HG02840 (cell line): ENCODE data around the gene MTA2.
A peak's percentile ranks its signal among the peaks of the same experiment; 100 is the strongest.
"Not testable (repeated sequence)": the region's sequence is repeated elsewhere in the genome, so short reads cannot be mapped to it uniquely, and the experiment has no call there.

Experiments
- ATAC-seq: cut with Tn5 transposase; IDR thresholded peaks from one replicate; pipeline ENCODE4 v1.9.1; 2021; ENCODE audit warnings: mild to moderate bottlenecking, moderate library complexity, moderate number of reproducible peaks; ENCODE audit not compliant: unreplicated experiment, low FRiP score

Gene MTA2

DNA sequence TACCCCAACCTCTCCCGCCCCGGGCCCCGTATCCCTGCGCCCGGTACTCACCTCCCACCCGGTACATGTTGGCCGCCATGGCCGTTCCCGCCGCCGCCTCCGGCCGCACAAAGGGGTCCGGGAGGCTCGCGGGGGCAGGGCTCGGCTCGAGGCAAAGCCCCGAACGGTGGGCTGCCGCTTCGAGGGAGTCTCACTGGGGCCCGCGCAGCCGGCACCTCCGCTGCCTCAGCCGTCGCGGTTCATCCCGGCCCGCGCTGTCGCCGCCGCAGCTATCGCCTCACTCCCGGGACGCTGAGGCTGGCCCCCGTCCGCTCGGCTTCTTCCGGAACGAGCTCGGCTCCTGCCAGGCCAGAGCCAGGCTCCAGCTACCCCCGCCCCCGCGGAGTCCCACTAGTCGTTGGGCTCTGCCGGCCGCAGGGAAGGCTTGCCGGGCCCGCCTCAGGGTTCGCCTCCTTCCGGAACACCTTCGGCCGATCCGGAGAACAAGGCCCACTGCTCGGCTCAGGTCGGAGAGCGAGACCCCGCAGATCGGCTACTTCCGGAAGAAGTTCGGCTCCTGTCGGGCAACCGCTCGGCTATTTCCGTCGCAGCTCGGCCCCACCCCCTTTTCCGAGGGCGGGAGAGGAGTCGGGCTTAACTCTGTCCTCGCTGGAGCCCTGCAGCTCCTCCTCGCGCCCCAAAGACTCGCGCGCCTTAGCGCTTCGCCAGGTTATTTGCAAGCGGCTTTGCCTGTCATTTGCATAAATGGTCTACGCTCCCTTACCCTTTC is at the start of gene MTA2:
Gene MTA2 (minus strand): TSS at position 494 of the 769 bp plus-strand sequence. CDS start 415 bp downstream, at position 79.
- peak; percentile 68 for ATAC-seq

DNA sequence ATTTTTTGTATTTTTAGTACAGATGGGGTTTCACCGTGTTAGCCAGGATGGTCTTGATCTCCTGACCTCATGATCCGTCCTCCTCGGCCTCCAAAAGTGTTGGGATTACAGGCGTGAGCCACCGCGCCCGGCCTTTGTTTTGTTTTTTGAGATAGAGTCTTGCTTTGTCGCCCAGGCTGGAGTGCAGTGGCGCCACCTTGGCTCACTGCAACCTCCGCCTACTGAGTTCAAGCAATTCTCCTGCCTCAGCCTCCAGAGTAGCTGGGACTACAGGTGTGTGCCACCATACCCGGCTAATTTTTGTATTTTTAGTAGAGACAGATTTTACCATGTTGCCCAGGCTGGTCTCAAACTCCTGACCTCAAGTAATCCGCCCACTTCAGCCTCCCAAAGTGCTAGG is 48.6 kb upstream of the MTA2 start:
- ATAC-seq, result not testable (repeated sequence)

DNA sequence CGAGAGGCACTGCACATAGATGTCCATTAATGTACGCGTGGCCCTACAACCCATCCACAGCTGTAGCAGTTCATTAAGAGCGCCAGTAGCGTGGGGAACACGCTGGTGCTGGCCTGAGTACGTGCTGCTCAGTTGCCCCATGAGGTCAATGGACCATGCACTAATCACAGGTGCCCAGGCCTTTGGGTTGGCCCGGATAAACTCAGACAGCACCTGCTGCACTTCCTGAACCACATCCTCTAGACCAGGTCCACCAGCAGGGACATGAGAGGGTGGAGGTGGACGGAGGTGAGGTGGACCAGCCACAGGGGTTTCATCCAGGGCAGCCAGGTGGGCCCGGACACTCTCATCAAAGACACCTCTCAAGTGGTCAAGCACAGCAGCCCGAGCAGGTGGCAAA is 47.8 kb upstream of the MTA2 start:
- ATAC-seq, result no peak

DNA sequence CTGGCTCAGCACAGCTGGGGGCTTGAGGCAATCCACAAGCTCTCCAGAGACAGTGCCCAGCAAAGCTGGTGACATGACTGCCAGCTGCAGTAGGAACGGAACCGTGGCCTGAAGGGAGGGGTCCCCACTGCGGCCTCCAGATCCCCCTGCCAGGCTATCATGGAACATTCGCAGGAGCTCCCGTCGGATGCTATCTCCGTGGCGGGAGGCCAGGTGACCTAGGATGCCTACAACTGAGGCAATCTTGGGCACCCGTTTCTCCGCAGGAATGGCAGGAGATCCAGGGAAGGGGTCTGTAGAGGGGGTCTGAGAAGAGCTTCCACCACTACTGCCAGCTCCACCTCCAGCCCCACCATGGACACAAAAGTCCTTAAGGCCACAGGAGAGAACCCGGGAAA is 47.3 kb upstream of the MTA2 start:
- ATAC-seq, result no peak

DNA sequence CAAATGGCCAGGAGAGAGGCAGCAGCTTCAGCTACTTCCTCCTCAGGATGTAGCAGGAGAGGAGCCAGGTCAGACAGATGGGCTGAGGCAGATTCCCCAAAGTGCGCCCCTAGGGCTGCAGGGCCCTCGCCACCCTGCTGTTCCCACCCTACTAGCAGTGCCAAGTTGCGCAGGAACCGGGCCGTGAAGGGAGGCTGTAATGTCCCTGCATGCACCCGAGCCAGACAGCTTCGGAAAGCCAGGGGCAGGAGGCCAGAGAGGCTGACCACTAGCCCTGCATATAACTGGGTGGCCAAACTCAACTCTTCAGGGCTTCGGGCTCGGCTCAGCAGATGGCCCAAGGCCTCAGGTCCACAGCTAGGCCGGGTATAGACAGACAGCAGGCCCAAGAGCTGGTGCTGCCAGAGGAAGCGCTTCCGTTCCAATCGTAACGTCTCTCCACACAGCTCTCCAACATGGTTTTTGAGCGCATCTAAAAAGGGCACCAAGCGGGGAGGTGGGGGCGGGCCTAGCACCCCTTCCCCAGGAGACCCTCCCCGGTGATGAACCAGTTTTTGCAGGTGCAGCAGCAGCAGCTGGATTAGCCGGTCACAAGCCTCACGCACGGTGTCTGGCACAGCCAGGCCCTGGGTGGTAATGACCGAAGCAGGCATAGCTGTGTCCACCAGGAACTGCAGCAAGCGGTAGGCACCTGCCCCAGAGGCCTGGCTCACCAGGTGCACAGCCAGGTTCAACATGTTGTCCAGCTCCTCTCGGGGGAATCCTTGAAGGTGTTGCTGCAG is 46.7 kb upstream of the MTA2 start:
- no peak for ATAC-seq

DNA sequence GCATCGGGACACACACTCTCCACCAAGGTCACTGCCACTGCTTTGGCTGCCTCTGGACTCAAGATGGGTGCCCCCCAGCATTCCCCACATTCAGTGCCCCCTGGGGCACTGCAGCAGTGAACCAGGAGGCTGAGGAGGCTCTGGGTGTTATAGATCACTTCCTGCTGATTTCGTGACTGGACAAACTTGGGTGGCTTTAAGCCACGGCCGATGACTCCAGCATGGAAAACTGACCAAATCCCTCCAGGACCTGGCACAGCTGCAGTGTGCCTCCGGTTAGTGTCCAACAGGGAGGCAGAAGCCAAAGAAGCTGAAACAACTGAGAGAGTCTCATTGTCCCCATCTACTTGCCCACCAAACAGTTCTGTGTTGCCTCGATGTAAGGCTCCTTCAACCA is 45.9 kb upstream of the MTA2 start:
- ATAC-seq, result no peak

DNA sequence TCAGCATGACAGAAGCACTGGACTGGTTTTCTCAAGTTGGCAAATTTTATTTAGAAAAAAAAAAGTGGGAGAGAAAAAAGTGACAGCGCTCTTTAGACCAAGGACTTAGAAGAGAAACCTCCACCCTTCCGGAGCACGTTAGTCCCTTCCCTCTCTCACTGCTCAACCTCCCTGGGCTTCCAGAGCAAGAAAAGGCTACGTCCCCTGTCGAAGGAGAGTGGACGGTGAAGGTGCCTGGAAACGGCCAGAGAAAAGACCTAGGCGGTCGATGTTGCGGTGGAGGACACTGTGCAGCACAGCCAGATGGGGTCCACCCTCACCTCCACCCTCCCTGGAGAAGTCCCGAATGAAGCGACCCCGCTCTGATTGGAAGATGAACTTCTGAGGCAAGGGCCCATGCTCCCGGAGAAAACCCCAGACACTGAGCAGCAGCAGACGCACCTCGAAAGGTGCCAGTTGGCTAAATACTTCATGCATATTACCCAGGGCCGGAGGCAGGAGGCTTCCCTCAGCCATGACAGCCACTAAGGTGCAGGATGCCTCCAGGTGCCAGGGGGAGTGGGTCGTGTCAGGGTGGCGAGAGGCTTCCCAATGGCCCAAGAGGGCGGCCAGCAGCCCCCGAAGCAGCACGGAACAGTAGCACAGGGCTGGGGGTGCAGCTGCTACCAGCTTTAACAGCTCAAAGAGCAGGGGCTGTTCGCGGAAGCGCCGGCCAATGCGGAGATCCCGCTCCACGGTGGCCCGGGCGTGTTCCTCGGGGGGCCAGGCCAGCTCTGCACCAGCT is 45.4 kb upstream of the MTA2 start:
- ATAC-seq, result no peak

DNA sequence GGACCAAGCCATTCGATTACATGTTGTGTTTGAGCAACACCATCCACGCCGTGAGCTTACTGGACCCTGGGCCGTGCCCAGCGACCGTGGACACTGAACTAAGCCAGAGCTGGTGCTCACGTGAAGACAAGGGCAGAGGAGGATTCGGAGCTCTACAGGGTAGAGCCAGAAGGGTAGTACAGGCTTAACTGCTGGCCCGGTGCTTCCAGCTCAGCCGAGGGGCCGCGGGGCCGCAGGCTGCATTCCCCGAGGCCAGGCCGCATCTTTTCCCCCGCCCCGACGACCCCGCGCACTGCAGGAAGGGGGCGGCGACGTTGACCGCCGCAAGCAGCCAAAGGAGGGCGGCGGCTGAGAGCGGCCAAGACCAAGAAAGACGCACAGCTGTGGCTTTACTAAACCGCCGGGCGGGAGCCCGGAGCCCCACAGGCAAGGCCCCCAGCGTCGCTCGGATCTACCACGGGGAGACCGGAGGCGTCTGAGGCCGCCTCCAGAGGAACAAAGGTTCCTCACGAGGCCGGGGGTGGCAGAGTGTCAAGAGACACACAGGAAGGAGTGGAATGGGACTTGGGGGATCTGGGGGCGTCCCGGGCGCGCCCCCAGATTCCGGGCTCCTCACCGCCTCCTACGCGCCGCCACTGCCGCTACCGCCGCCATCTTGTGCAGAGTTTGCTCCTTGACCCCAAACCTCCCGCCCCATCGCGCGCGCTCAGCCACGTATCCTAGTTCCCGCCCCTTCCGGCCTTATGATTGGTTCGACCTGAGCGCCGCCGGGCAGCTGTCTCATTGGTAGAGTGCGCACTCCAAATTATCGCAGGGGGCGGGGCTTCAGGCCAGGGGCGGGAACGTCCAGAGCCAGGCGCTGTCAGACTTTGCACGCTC is 44.5 kb upstream of the MTA2 start, which contains the start of gene GANAB:
Gene GANAB (minus strand): TSS at position 668 of the 879 bp plus-strand sequence. CDS start 14 bp downstream, at position 654.
- peak; percentile 87 for ATAC-seq

DNA sequence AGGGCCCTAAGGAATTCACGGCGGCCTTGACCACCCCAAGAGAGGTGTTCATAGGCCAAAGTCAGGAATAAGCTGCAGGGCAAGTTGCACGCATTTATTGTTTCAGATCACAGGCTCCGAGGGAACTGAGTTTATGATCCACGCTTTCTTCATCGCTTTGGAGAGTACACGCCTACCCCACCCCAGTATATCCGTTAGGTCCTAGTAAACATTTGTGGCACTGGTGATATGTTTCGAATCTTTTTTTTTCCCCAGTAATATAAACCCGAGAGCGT is 43.9 kb upstream of the MTA2 start:
- ATAC-seq, result no peak

DNA sequence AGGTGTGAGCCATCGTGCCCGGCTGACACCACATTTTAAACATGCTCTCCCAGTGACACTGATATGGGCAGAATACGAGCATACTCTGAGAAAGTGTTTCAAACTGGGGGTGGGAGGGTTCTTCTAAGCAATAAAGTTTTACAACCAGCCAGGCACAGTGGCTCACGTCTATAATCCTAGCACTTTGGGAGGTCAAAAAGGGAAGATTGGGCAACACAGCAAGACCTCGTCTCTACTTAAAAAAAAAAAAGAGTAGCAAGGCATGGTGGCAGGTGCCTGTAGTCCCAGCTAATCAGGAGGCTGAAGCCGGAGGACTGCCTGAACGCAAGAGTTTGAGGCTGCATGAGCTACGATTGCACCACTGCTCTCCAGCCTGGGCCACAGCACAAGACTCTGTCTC is 42.6 kb upstream of the MTA2 start:
- no peak for ATAC-seq

DNA sequence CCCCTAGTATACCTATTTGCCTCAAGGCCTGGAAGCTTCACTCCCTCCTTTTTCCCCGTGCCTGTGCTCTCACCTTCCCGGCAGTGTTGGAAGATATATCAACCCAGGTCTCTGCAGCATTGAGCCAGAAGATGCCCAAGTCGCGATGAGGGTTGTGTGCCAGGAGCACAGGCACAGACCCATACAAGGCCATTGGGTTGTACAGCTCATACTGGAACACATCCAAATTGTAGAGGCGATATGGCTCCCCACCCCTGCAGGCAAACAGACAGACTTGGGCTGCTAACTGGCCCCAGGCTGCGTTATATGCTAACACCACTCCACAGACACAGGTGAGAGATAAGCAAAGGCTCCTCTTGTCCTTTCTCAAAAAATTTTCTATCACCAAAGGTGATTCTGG is 30.8 kb upstream of the MTA2 start:
- no peak for ATAC-seq

DNA sequence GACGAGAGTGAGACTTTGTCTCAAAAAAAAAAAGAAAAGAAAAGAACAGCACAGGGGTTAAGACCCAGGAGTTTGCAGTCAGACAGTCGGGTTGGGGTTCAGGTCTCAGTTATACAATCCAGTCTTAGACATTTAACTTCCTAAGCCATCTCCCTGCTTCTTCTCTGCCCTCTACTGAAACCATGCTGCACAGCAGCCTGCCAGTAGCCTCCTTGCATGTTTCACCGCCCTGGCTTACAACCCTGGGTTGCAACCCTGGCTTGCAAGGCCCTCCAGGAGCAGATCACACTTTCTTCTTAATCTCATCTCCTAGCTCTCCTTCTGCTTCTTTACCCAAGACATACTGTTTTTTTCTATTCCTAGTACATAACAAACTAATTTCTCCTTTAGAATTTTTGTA is 26.0 kb upstream of the MTA2 start:
- no peak for ATAC-seq

DNA sequence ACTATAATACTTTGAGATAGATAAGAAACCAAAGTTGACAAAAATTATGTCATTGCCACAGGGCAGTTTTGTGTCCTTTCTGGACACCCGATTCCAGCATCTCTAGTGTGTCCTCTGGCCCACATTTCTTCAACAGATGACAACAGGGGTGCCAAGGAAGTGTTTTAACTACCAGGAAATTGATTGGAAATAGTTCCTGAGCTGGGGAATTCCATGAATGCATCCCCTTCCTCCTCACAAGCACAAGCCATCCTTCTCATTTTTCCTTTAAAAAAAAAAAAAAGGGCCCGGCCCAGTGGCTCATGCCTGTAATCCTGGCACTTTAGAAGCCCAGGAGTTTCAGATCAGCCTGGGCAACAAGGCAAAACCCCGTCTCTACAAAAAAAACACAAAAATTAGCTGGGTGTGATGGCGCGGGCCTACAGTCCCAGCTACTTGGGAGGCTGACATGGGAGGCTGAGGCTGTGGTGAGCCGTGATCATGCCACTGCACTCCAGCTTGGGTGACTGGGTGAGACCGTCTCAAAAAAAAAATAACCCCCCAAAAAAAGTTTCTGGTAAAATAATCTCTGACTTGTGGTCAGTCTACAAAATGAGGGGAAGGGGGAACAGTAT is 20.9 kb upstream of the MTA2 start:
- no peak for ATAC-seq

DNA sequence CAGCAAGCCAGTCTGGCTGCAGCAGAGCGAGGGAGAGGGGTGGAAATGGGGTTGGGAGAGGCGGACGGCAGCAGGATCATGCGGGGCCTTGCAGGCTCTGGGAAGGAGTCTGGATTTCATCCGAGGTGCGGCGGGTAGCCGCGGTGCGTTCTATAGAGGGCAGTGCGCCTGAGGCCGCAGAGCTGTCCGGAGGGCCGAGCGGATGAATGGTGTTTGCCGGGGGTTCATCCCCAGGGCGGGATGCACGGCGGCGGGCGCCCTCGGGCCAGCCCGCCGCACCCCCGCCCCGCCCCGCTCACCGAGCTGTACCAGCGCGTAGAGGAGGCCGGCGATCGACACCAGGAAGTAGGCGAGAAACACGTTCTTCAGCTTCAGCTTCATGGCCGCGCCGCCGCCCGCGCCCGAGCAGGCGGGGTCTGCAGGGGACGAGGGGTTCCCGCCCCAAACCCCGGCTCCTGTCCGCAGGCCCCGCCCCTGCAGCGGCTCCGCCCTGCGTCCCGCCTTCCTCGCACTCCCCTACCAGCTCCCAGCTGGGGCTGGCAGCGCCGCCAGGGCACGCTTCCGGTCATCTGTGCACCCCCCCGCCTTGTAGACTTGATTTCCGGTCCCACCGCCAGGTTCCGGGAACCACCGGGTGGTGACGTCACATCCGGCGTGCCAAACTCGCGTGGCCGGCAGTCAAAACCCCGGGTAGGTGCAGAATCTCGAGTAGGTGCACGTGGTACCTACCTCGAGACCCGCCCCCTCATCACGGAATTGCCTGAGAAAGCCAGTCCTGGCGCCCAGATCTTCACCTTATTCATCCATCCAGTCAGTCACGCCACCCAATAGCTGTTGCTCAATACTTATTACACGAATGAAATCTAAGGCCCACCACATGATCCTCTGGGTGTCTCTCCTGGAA is 20.2 kb upstream of the MTA2 start, which contains the start of gene B3GAT3:
Gene B3GAT3 (minus strand): TSS at position 420 of the 904 bp plus-strand sequence. CDS start 39 bp downstream, at position 381.
- peak; percentile 89 for ATAC-seq

DNA sequence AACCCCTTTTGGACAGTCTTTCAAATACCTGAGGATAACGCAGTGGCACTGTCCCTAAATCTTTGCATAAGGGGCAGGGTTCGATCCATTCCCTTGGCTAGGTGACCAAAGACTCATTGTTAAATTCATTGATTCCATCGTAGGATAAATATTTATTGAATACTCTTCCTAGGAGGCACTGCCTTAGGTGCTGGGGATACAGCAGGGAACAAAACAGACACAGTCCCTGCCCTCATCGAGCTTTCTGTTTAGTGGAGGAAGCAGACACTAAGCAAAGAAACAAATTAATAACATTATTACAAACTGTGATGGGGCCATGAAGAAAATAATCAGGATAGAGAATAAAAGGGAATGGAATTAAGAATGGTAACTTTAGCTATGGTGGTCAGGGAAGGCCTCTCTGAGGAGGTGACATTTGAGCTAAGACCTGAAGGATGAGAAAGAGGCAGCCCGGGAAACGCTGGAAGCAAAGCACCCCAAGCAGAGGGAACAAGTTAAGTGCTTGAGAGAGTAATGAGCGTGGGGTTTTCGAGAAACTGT is 19.4 kb upstream of the MTA2 start:
- ATAC-seq, result no peak

DNA sequence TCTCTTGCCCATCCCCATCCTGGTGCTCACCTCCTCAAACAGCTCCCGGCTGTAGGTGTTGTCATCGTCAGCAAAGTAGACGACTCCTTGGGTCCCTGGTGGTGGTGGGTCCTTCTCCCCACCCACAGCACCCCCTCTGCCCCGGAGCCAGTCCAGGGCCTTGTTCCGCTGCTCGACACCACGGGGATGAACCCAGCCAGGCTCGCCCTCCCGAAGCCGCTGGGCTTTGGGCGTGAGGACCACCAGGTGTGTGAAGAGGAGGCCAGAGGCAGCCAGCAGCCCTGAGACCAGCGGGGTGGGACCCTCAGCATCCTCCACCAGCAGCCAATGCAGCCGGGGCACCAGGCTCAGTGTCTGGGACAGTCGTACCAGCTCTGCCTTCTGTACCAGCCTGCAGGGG is 15.3 kb upstream of the MTA2 start:
- ATAC-seq, result not testable (repeated sequence)

DNA sequence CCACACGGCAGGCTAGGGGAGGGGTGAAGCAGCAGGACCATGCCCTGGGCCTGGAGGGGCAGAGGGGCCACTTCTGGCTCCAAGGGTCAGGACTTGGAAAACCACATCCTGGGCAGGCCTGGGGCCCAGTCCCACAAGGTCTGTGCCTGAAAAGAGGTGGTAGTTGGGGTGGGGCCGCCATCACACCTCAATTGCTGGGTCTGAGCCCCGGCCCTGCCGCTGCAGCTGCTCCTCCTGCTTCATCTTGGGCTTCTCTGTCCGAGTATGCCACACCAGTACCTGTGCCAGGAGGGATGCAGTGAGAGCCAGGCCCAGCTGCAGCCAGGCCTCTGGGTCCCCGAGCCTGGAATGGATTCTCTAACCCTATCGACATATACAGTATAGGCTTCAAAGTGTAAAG is 13.9 kb upstream of the MTA2 start:
- ATAC-seq, result no peak

DNA sequence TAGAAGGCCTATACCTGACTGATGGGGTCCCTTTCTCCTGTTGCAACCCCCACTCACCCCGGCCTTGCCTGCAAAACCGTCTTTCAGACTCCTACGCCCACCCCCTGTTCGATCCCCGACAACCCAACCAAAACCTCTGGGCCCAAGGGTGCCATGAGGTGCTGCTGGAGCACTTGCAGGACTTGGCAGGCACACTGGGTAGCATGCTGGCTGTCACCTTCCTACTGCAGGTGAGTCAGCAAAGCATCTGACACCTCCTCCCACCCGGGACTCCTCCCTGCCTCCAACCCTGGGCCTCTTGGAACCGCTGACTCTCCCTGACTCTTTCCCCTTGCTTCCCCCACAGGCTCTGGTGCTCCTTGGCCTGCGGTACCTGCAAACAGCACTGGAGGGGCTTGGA is 12.6 kb upstream of the MTA2 start:
- no peak for ATAC-seq
